ENCODE measurements around the gene WSB2.

Gene WSB2

DNA sequence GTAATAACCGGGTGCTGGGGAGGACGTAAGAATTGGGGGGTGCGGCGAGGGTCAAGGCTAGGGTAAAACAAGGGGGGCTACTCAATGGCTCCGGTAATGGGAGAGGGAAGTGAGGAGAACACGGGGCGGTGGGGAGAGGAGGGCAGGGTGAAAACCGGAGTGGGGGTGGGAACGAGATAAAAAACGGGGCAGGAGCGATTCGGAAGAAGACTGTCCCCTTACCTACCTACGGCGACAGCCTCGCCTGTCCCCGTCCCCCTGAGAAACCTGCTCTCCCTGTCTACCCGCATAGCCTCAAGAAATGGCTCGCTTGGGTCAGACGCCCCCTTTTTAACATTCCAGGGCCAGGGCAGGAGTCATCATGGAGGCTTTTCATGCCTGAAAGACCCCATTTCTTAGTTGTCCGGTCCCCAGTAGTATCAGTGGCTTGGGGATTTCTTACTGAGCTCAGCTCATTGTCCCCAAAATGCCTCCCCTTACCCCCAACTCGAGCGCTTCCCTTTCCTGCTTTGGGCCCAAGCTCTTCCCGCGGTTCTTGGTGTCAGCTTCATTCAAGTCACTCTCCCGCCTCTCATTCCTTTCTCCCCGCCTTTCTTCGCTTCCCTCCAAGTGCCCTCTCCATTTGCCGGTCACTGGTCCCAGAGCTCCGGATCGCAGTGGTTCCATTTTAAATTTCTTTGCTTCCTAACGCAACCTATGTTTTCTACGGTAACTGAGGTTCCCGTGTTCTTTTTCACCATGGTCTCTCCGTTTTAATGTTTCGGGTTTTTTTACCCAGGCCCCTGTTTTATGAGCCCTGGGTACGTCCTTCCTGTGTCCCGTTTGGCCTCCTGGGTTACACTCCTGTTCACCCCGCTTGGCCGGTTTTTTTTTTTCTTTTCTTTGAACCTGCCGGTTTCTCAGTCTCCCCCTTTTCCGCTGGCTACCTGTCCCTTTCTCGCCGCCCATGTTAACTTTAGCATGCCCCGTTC is 1.2 kb upstream of the WSB2 start:
- H3K27ac ChIP-seq (ENCODE audit: low read depth, low read length), result peak overlapping the region; percentile 96
- H3K9me3 ChIP-seq (ENCODE audit: control insufficient read depth, insufficient read depth, low read depth, low read length), result no peaks in the 10 kb centered on the region
- peaks cover 19% of the 10 kb centered on the region for H3K36me3 ChIP-seq (ENCODE audit: control insufficient read depth, insufficient read depth, low read length)
- H3K4me3 ChIP-seq (ENCODE audit: low read depth, low read length), result peak overlapping the region; percentile 81
- peaks cover 22% of the 10 kb centered on the region for H3K4me1 ChIP-seq (ENCODE audit: control insufficient read depth, insufficient read depth, low read length)
- peak overlapping the region; percentile 99 for H3K9ac ChIP-seq (ENCODE audit: low read length)
- H3K27me3 ChIP-seq (ENCODE audit: control insufficient read depth, insufficient read depth, low read length), result no peaks in the 10 kb centered on the region

DNA sequence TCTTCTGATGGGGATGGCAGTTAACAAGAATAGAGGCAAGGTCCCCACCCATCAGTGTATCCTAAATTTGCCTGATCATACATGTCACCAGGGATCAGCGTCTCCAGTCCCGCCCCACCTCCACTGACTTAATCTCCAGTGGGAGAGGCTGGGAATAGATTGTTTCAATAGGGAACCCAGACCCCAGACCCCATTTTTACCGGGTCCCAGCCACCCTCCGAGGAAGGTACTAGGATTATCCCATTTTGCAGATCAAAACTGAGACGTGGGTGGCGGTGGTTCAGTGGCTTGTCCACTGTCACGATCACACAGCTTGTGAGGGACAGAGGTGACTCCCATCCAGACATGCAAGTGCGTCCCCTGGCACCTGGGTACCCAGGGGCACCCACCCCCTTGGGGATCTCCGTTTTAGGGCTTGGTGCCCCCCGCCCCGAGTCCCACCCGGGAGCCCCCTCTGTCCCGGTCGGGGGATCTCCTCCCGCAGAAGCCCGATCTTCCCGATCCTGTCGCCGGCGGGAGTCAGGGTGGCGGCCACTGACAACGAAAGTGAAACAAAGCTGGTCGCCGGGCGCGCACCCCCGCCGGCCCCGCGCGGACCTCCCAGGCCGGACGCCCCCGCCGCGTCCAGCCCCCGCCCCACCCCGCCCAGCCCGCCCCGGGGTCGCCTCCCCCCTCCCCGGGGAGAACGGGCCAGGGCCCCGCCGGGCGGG is 523 bp downstream of the WSB2 start:
- Histone ChIP-seq H3K9ac (ENCODE audit: low read length) (peak overlapping the region; percentile 89), H3K4me1 (ENCODE audit: control insufficient read depth, insufficient read depth, low read length) (peaks cover 22% of the 10 kb centered on the region), H3K36me3 (ENCODE audit: control insufficient read depth, insufficient read depth, low read length) (0 out of 2 replicates have a peak, but pooled peaks cover 3% of the 10 kb centered on the region), H3K4me3 (ENCODE audit: low read depth, low read length) (peak overlapping the region; percentile 81), H3K27me3 (ENCODE audit: control insufficient read depth, insufficient read depth, low read length) (no peaks in the 10 kb centered on the region), H3K27ac (ENCODE audit: low read depth, low read length) (peak overlapping the region; percentile 70; the same call in 1 of the 2 replicates), H3K9me3 (ENCODE audit: control insufficient read depth, insufficient read depth, low read depth, low read length) (no peaks in the 10 kb centered on the region)

DNA sequence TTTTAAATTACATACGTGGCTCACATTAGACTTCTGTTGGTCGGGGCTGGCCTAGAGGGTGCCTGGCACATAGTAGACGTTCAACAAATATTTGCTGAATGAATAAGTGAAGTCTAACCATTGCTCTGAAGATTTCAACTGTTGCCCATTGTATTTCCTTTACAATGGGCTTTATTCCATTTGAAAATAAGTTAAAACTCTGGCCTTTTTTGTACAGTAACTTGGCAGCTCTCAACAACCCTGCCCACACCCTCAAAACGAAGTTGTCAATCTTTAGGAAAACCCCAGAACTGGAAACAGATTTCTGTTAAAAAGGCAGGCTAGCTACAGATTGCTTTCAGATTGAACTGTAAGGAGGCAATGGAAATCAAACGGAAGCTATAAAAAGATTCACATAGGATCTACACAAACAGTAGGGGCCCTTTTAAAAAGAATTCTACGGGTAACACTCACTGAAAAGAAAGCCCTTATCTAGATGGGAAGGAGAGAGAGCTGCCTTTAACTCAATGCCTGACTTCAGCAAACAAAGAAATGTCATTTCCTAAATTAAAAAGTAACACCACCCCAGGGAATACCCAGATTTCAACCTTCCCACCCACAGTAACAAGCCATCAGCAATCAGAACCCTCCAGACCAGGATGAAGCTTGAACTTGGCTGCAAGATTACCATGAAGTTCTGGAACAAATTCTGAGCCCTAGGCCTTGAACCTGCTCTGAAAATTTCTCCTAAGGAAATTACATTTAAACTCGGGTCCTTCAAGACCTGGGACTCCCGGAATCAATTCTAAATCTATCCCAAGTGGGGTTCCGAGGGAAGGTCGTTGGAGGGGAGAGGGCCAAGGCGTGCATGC is 1.4 kb downstream of the WSB2 start:
- 0 out of 2 replicates have a peak, but pooled peaks cover 3% of the 10 kb centered on the region for H3K36me3 ChIP-seq (ENCODE audit: control insufficient read depth, insufficient read depth, low read length)
- H3K9ac ChIP-seq (ENCODE audit: low read length), result peak overlapping the region; percentile 89
- peak overlapping the region; percentile 81 for H3K4me3 ChIP-seq (ENCODE audit: low read depth, low read length)
- peak overlapping the region; percentile 7; the same call in 1 of the 2 replicates for H3K27ac ChIP-seq (ENCODE audit: low read depth, low read length)
- peaks cover 20% of the 10 kb centered on the region for H3K4me1 ChIP-seq (ENCODE audit: control insufficient read depth, insufficient read depth, low read length)
- no peaks in the 10 kb centered on the region for H3K9me3 ChIP-seq (ENCODE audit: control insufficient read depth, insufficient read depth, low read depth, low read length)
- H3K27me3 ChIP-seq (ENCODE audit: control insufficient read depth, insufficient read depth, low read length), result no peaks in the 10 kb centered on the region

DNA sequence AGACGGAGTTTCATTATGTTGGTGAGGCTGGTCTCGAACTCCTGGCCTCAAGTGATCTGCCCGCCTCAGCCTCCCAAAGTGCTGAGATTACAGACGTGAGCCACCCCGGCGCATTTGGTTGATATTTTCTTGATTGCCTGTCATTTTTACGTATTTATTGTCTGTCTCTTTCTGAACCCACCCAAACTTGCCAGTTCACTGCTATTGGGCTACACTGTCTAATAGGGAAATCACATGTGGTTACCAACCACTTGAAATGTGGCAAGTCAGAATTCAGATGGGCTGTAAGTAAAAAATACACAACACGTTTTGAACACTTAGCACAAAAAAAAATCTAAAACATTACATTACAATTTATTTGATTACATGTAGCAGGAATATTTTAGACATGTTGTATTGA is 2.1 kb downstream of the WSB2 start:
- Histone ChIP-seq H3K4me3 (ENCODE audit: low read depth, low read length) (no peak overlapping the region; the same call in 1 of the 2 replicates), H3K27ac (ENCODE audit: low read depth, low read length) (peak overlapping the region; percentile 7; the same call in 1 of the 2 replicates), H3K27me3 (ENCODE audit: control insufficient read depth, insufficient read depth, low read length) (no peaks in the 10 kb centered on the region), H3K36me3 (ENCODE audit: control insufficient read depth, insufficient read depth, low read length) (0 out of 2 replicates have a peak, but pooled peaks cover 3% of the 10 kb centered on the region), H3K4me1 (ENCODE audit: control insufficient read depth, insufficient read depth, low read length) (peaks cover 17% of the 10 kb centered on the region), H3K9me3 (ENCODE audit: control insufficient read depth, insufficient read depth, low read depth, low read length) (no peaks in the 10 kb centered on the region), H3K9ac (ENCODE audit: low read length) (no peak overlapping the region)

DNA sequence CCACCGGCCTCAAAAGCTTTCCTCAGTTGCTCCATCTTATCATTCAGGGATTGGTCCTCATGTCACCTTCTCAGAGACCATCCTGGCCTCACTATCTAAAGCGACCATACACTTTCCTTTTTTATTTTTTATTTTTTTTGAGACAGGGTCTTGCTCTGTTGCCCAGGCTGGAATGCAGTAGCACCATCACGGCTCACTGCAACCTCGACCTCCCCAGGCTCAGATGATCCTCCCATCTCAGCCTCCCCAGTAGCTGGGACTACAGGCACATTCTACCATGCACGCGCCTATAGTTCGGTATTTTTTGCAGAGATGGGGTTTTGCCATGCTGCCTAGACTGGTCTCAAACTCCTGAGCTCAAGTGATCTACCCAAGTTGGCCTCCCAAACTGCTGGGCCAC is 2.8 kb downstream of the WSB2 start:
- H3K4me1 ChIP-seq (ENCODE audit: control insufficient read depth, insufficient read depth, low read length), result peaks cover 17% of the 10 kb centered on the region; the same call in 1 of the 2 replicates
- H3K36me3 ChIP-seq (ENCODE audit: control insufficient read depth, insufficient read depth, low read length), result 0 out of 2 replicates have a peak, but pooled peaks cover 3% of the 10 kb centered on the region
- no peaks in the 10 kb centered on the region for H3K27me3 ChIP-seq (ENCODE audit: control insufficient read depth, insufficient read depth, low read length)
- H3K4me3 ChIP-seq (ENCODE audit: low read depth, low read length), result no peak overlapping the region
- H3K27ac ChIP-seq (ENCODE audit: low read depth, low read length), result no peak overlapping the region
- no peaks in the 10 kb centered on the region for H3K9me3 ChIP-seq (ENCODE audit: control insufficient read depth, insufficient read depth, low read depth, low read length)
- H3K9ac ChIP-seq (ENCODE audit: low read length), result no peak overlapping the region

DNA sequence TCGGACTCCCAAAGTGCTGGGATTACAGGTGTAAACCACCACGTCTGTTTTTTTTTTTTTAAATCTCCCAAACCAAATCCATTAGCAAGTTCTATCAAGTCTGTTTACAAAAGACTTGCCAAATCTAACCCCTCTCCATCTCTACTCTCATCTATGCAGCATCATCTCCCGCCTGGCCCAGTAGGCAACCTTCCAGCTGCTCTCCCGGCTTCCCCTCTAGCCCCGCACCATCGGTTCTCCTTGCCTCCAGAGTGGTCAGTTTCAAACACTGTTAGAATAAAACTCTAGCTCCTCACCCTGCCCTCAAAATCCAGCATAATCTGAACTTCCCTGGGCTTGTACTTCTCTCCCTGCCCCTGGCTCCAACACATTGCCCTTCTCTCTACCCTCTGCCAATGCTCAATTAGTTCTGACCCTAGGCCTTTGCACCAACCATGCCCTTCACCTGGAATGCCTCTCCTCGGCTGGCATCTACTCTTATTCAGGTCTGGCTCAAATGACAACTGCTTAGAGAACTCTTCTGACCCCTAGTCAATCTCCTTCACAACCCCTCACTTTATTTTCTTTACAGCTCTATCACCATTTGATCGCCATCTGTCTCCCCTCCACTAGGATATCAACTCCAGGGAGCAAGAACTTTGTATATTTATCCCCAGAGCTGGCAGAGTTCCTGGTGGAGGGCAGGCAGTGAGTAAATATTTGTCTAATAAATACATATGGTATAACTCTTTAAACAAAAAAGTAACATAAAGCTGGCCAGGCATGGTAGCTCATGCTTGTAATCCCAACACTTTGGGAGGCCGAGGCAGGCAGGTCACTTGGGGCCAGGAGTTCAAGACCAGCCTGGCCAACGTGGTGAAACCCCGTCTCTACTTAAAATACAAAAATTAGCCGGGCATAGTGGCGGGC is 4.9 kb downstream of the WSB2 start:
- Histone ChIP-seq H3K36me3 (ENCODE audit: control insufficient read depth, insufficient read depth, low read length) (peaks cover 18% of the 10 kb centered on the region), H3K4me1 (ENCODE audit: control insufficient read depth, insufficient read depth, low read length) (peaks cover 24% of the 10 kb centered on the region), H3K4me3 (ENCODE audit: low read depth, low read length) (no peak overlapping the region), H3K9me3 (ENCODE audit: control insufficient read depth, insufficient read depth, low read depth, low read length) (no peaks in the 10 kb centered on the region), H3K27ac (ENCODE audit: low read depth, low read length) (no peak overlapping the region), H3K27me3 (ENCODE audit: control insufficient read depth, insufficient read depth, low read length) (no peaks in the 10 kb centered on the region), H3K9ac (ENCODE audit: low read length) (no peak overlapping the region)

DNA sequence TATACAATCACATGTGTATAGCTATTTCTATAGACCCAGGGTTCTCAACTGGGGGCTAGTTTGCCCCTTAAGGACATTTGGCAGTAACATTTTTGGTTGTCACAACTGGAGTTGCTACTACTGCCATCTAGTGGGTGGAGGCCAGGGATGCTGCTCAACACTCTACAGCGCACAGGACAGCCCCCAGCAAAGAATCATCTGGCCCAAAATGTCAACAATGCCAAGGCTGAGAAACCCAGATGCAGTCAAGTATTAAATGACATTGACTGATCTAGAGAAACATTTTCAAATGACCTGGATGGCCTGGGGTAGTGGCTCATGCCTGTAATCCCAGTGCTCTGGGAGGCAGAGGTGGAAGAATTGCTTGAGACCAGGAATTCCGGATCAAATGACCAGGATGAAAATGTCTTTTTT is 5.8 kb downstream of the WSB2 start:
- no peak overlapping the region for H3K9ac ChIP-seq (ENCODE audit: low read length)
- H3K36me3 ChIP-seq (ENCODE audit: control insufficient read depth, insufficient read depth, low read length), result peaks cover 28% of the 10 kb centered on the region
- no peaks in the 10 kb centered on the region for H3K27me3 ChIP-seq (ENCODE audit: control insufficient read depth, insufficient read depth, low read length)
- H3K4me1 ChIP-seq (ENCODE audit: control insufficient read depth, insufficient read depth, low read length), result peaks cover 22% of the 10 kb centered on the region
- H3K27ac ChIP-seq (ENCODE audit: low read depth, low read length), result no peak overlapping the region
- H3K4me3 ChIP-seq (ENCODE audit: low read depth, low read length), result no peak overlapping the region
- no peaks in the 10 kb centered on the region for H3K9me3 ChIP-seq (ENCODE audit: control insufficient read depth, insufficient read depth, low read depth, low read length)

DNA sequence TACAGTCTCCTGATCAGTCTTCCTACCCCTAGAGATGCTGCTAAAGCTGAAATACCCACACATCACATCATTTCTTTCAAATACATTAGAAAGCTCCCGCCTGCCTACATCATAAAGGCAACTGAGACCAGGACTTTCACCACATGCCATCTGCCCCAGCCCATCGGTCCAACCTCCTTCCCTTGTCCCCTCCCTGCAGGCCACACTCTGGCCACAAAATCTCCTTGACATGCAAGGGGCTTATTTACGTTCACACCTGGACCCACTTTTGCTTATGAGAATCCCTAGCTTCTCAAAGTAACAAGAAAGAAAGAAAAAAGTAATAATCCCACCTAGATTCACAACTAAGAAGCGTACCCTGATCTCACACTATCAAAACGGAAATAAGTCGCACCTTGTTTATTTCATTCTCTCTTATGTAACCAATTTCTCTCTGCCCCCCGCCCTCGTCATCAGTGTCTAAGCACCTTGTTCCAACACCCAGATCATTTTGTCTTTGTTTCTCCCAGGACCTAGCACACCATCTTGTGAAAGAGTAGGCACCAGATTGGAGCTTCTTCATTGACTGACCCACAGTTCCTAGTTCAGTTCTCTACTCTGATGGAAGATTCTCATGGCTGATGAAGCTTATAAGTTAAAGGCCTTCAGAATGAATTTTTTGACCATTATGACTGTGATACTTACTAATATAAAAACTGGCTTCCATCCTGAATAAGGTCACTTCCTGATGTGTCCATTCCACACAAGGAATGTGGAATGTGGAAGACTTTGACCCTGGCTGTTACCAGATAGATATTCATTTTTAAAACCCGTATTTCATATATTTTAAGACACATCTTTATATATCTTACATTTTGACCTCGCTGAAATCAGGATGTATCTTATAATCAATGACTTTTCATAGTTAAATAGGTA is 7.7 kb downstream of the WSB2 start:
- Histone ChIP-seq H3K9ac (ENCODE audit: low read length) (peak overlapping the region; percentile 56), H3K4me1 (ENCODE audit: control insufficient read depth, insufficient read depth, low read length) (peaks cover 13% of the 10 kb centered on the region), H3K9me3 (ENCODE audit: control insufficient read depth, insufficient read depth, low read depth, low read length) (no peaks in the 10 kb centered on the region), H3K36me3 (ENCODE audit: control insufficient read depth, insufficient read depth, low read length) (peaks cover 44% of the 10 kb centered on the region), H3K4me3 (ENCODE audit: low read depth, low read length) (no peak overlapping the region), H3K27ac (ENCODE audit: low read depth, low read length) (peak overlapping the region; percentile 58; the same call in 1 of the 2 replicates), H3K27me3 (ENCODE audit: control insufficient read depth, insufficient read depth, low read length) (no peaks in the 10 kb centered on the region)

DNA sequence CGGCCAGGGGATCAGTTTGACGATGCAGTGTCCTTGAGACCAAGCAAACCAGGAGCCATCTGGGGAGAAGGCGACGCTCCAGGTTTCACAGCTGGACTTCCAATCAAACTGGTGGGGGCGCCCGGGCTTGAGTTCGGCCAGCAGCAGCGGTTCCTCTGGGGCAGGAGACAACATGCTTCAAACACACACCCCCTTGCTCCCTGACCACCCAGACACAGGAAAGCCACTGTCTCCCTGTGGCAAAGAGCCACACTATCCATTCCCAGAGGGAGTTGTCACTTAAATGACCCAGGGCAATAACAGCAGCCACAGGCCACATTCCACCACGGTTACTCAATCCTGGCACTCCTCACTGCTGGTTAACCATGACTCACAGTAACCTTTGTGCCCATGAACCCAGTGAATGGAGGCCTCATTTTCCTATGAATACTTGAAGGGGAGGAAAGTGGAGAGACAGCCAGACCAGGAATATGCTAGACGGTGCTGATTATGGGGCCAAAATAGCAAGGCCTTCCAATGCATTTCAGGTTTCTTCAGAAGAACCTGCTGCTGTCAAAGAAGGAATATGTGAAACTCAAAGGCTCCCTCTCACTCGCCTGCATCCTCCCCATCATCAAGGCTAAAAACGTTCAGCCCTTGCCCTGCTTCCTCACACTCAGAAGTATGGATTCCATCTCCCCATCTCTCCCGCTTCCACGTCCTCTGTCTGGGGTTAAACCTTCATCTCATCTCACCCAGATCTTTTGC is 8.5 kb downstream of the WSB2 start:
- Histone ChIP-seq H3K4me3 (ENCODE audit: low read depth, low read length) (no peak overlapping the region), H3K4me1 (ENCODE audit: control insufficient read depth, insufficient read depth, low read length) (peaks cover 13% of the 10 kb centered on the region), H3K27me3 (ENCODE audit: control insufficient read depth, insufficient read depth, low read length) (no peaks in the 10 kb centered on the region), H3K9ac (ENCODE audit: low read length) (peak overlapping the region; percentile 56), H3K27ac (ENCODE audit: low read depth, low read length) (peak overlapping the region; percentile 58; the same call in 1 of the 2 replicates), H3K36me3 (ENCODE audit: control insufficient read depth, insufficient read depth, low read length) (peaks cover 46% of the 10 kb centered on the region), H3K9me3 (ENCODE audit: control insufficient read depth, insufficient read depth, low read depth, low read length) (no peaks in the 10 kb centered on the region)

All from HUES6 (cell line).